H1 (cell line): ENCODE results near the gene NSD2. TPM values are rescaled to one million over a fixed set of nuclear protein-coding genes. Genes with fewer than 3 reads are reported as not detected.

Experiments
- CHD7 ChIP-seq: fragments of 300-600 bp; sonication (generic); IDR thresholded peaks from 2 replicates; pipeline ENCODE4 v1.7.1; 2012; ENCODE audit warnings: low read length, moderate library complexity, mild to moderate bottlenecking, inconsistent platforms; ENCODE audit not compliant: insufficient replicate concordance
- polyA plus RNA-seq, 7 experiments: library from polyadenylated mRNA; depleted of rRNA in 3 of 7; stranded (reverse) in 5 of 7; unstranded in 2 of 7; fragments of >200 nt in 5 of 7; fragments of 200-250 nt in 2 of 7; gene quantifications; 1 replicate in 5 of 7; 2 replicates in 1 of 7; 4 replicates in 1 of 7; pipeline versions ENCODE4 v1.2.1 to v1.2.3, GENCODE V29; 2011 to 2013; ENCODE audit warnings: missing spikeins in 2 of 7, mixed read lengths in 2 of 7
- total RNA-seq: library from RNA; stranded (reverse); fragmentation: NEBNext Ultra II Directional; extraction: Animal tissue kit (Norgen Biotek cat#: 25700); gene quantifications from 2 replicates; pipeline ENCODE4 v1.2.1, GENCODE V29; 2021

Gene NSD2
- total and polyA plus RNA-seq, 2 of the 8 experiments (the other 6 are each of a cell fraction or from before 2014, with no cell fraction given), result 26.7 to 129 TPM

DNA sequence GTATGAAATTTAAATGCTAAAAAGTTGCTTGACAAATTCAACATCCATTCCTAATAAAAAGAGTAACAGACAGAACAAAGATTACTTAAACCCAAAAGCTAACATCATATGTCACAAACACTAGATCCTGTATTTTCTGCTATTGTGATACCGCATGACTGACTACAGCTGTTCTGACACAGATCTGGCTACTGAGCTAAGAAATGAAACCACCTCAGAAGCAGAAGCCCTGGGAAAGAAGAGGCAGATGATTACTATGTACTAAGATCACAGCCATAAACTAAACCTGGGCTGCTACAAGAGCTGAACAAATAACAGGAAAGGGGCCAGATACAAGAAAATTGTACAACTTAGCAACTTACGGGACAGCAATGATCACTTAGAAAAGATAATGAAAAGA lies 24.6 kb upstream of the NSD2 start (continued):
- TF ChIP-seq CHD7, result no peak
